Vagina (tissue), 2 donors: ENCODE measurements around the gene KRT31. TPM values are rescaled to one million over a fixed set of nuclear protein-coding genes. Genes with fewer than 3 reads are reported as not detected.

Experiments used
- DNase-seq, 2 donors: peaks; one replicate each; pipeline ENCODE4 v3.0.0-alpha.2; 2017; ENCODE audit errors: extremely low spot score in 2 of 2
- H3K27ac ChIP-seq: fragments of 200-600 bp; sonication (generic); one replicate; pipeline ENCODE4 v1.5.1; 2019
- H3K27me3 ChIP-seq: fragments of 200-600 bp; sonication (generic); one replicate; pipeline ENCODE4 v1.5.1; 2019
- H3K36me3 ChIP-seq, 2 donors: fragments of 200-600 bp; sonication (generic); one replicate each; pipeline ENCODE4 v1.5.1; 2017 to 2019
- H3K4me1 ChIP-seq: fragments of 200-600 bp; sonication (generic); one replicate; pipeline ENCODE4 v1.5.1; 2019
- H3K4me3 ChIP-seq, 2 donors: fragments of 200-600 bp; sonication (generic); 1 replicate in 1 of 2; 2 replicates in 1 of 2; pipeline ENCODE4 v1.5.1; 2016 to 2019
- H3K9me3 ChIP-seq: fragments of 200-600 bp; sonication (generic); one replicate; pipeline ENCODE4 v1.5.1; 2019
- CTCF ChIP-seq, 3 experiments: fragments of 450-650 bp in 2 of 3; fragments of 200-600 bp in 1 of 3; sonication (generic) in 1 of 3; IDR thresholded peaks; one replicate each; pipeline ENCODE4 v1.5.1; 2017 to 2019; ENCODE audit warnings: antibody characterized with exemption in 3 of 3, mild to moderate bottlenecking in 2 of 3, moderate library complexity in 2 of 3
- POLR2A ChIP-seq, 2 donors: fragments of 450-650 bp; IDR thresholded peaks; one replicate each; pipeline ENCODE4 v1.6.1; 2017; ENCODE audit warnings: antibody characterized with exemption in 2 of 2, mild to moderate bottlenecking in 2 of 2, moderate library complexity in 2 of 2
- POLR2AphosphoS5 ChIP-seq, 2 donors: sonication (generic); formaldehyde crosslinking; IDR thresholded peaks; one replicate each; pipeline ENCODE4 v1.9.0; 2017; ENCODE audit warnings: antibody characterized with exemption in 2 of 2, mild to moderate bottlenecking in 2 of 2, low read depth in 1 of 2; ENCODE audit not compliant: insufficient read depth in 1 of 2
- intact Hi-C: fragments of 100-400 bp; cut with DNase I; formaldehyde crosslinking; loops from one replicate; pipeline ENCODE4 v1.15.1; 2023
- total RNA-seq: library from RNA; depleted of rRNA; stranded (reverse); fragments of >200 nt; gene quantifications from one replicate; pipeline ENCODE4 v1.2.3, GENCODE V29; 2016

KRT31 gene
- total RNA-seq, 1 donor from 2014 or later = not detected

GRCh38 chr17:41407226-41407625 lies 9.8 kb upstream of the KRT31 start:
- intact Hi-C loops = no loop called here
- no peak for DNase-seq
- Histone ChIP-seq H3K27ac (no peak overlapping the region), H3K36me3 (no peaks in the 10 kb centered on the region), H3K27me3 (no peaks in the 10 kb centered on the region), H3K4me1 (peaks cover 28% of the 10 kb centered on the region), H3K4me3 (no peak overlapping the region), H3K9me3 (no peaks in the 10 kb centered on the region)
- no peak for TF ChIP-seq CTCF (IDR thresholded peaks at IDR 0.05)
- TF ChIP-seq POLR2A (IDR thresholded peaks at IDR 0.05) = no peak
- no peak for TF ChIP-seq POLR2AphosphoS5 (IDR thresholded peaks at IDR 0.05; ENCODE audit: insufficient read depth in 1 of 2, low read depth in 1 of 2)

- H3K4me3 ChIP-seq = no peak overlapping the region
- H3K27ac ChIP-seq = no peak overlapping the region
- DNase-seq = no peak
- no peaks in the 10 kb centered on the region for H3K27me3 ChIP-seq
- no peaks in the 10 kb centered on the region for H3K36me3 ChIP-seq
- peaks cover 33% of the 10 kb centered on the region for H3K4me1 ChIP-seq
- intact Hi-C loops = no loop called here
- TF ChIP-seq CTCF (IDR thresholded peaks at IDR 0.05) (no peak), POLR2AphosphoS5 (IDR thresholded peaks at IDR 0.05; ENCODE audit: insufficient read depth in 1 of 2, low read depth in 1 of 2) (no peak), POLR2A (IDR thresholded peaks at IDR 0.05) (no peak)
- no peaks in the 10 kb centered on the region for H3K9me3 ChIP-seq
These were observed 8.8 kb upstream of the KRT31 start for GRCh38 chr17:41406205-41406604.

GRCh38 chr17:41404024-41404671 lies 6.7 kb upstream of the KRT31 start:
- H3K27me3 ChIP-seq = no peaks in the 10 kb centered on the region
- no peak for DNase-seq
- intact Hi-C loops = no loop called here
- H3K9me3 ChIP-seq = no peaks in the 10 kb centered on the region
- H3K4me1 ChIP-seq = peaks cover 37% of the 10 kb centered on the region
- peak in 1 of 2 donors; percentile 80 for TF ChIP-seq POLR2AphosphoS5 (IDR thresholded peaks at IDR 0.05; ENCODE audit: insufficient read depth in 1 of 2, low read depth in 1 of 2)
- TF ChIP-seq POLR2A (IDR thresholded peaks at IDR 0.05) = no peak
- H3K27ac ChIP-seq = peak overlapping the region; percentile 54
- no peak overlapping the region for H3K4me3 ChIP-seq
- H3K36me3 ChIP-seq = no peaks in the 10 kb centered on the region

GRCh38 chr17:41403404-41404023 lies 6.1 kb upstream of the KRT31 start:
- H3K27ac ChIP-seq = peak overlapping the region; percentile 54
- H3K4me1 ChIP-seq = peaks cover 37% of the 10 kb centered on the region
- TF ChIP-seq CTCF (IDR thresholded peaks at IDR 0.05) (no peak), POLR2AphosphoS5 (IDR thresholded peaks at IDR 0.05; ENCODE audit: insufficient read depth in 1 of 2, low read depth in 1 of 2) (no peak), POLR2A (IDR thresholded peaks at IDR 0.05) (no peak)
- no peaks in the 10 kb centered on the region for H3K36me3 ChIP-seq
- H3K4me3 ChIP-seq = no peak overlapping the region
- H3K27me3 ChIP-seq = no peaks in the 10 kb centered on the region
- intact Hi-C loops = no loop called here
- no peaks in the 10 kb centered on the region for H3K9me3 ChIP-seq
- no peak for DNase-seq

- no peaks in the 10 kb centered on the region for H3K27me3 ChIP-seq
- no peak overlapping the region for H3K27ac ChIP-seq
- no peaks in the 10 kb centered on the region for H3K9me3 ChIP-seq
- TF ChIP-seq POLR2AphosphoS5 (IDR thresholded peaks at IDR 0.05; ENCODE audit: insufficient read depth in 1 of 2, low read depth in 1 of 2) = no peak
- TF ChIP-seq POLR2A (IDR thresholded peaks at IDR 0.05) = no peak
- no peak for TF ChIP-seq CTCF (IDR thresholded peaks at IDR 0.05)
- no peak overlapping the region for H3K4me3 ChIP-seq
- peaks cover 37% of the 10 kb centered on the region for H3K4me1 ChIP-seq
- DNase-seq = no peak
- H3K36me3 ChIP-seq = no peaks in the 10 kb centered on the region
- intact Hi-C loops = no loop called here
These were observed 4.8 kb upstream of the KRT31 start for GRCh38 chr17:41402161-41402560.
